NCI-H2029 treated with DMSO at 0.1 percent for 48 hours (cell line): ENCODE results near the gene GRID2.
"Not testable (repeated sequence)": the region's sequence is repeated elsewhere in the genome, so short reads cannot be mapped to it uniquely, and the experiment has no call there.

Experiments
- DNase-seq: peaks from one replicate; lab custom pipeline; 2025; lab: John Stamatoyannopoulos, UW

The GRID2 gene

GRCh38 chr4:93529692-93530372 is 1226.1 kb downstream of the GRID2 start:
- no peak for DNase-seq

- DNase-seq, result no peak
Observed at GRCh38 chr4:93532234-93532633, 1228.5 kb downstream of the GRID2 start.

- no peak for DNase-seq
Observed at GRCh38 chr4:93540562-93540961, 1236.8 kb downstream of the GRID2 start.

- no peak for DNase-seq
Observed at GRCh38 chr4:93561842-93562241, 1258.1 kb downstream of the GRID2 start.

DNA sequence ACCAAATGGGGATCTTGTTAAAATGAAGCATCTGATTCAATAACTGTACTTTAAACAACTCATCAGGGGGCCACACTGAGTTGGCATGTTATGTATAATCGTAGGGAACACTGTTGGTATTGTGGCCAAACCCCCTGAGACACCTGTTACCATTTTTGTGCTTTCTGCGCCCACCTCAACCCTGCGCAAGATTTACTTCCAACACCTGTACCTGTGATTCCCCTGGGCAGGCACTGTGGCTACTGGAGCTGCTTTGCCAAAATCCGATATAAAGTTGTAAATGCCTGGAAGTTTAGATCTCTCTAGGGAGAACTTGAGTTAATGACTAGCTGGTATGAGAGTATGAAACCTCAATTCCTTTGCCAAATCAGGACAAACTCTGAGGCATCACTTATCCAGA is 1265.0 kb downstream of the GRID2 start:
- no peak for DNase-seq

- DNase-seq, result no peak
Observed at GRCh38 chr4:93573285-93573684, 1269.5 kb downstream of the GRID2 start.

DNA sequence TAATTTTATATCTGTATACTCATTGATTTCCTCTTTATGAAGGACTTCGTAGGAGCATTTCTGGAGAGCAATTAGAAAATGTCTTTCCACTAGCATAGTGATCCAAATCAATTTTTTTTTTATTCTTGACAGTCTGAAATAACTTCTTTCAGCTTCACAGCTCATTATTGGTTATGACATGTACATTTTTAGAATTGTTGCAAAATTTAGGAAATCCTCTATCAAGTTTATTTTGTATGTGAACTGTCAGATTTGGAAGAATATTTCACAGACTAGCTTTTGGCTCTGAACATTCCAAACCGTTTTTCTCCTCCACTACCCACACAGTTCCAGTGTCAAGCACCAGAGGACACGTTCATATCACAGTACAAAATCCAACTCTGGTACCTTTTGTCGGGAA is 1275.2 kb downstream of the GRID2 start:
- no peak for DNase-seq

DNA sequence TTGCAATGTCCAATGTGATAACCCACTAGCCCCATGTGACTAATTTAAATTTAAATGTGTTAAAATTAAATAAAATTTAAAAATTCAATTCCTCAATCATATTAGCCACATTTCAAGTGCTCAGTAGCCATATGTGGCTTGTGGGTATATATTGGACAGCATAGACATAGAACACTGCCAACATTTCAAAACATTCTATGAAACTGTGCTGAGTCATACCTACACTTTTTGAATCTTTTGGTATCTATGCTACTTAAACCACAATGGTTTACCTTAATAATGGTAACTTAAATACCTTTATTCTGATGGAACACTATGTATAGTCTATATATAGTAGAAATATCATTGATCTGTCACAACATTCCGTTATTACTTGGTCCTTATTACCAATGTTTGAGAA is 1301.4 kb downstream of the GRID2 start:
- no peak for DNase-seq

- DNase-seq, result no peak
Observed at GRCh38 chr4:93617606-93618005, 1313.8 kb downstream of the GRID2 start.

- DNase-seq, result no peak
Observed at GRCh38 chr4:93633721-93634120, 1330.0 kb downstream of the GRID2 start.

DNA sequence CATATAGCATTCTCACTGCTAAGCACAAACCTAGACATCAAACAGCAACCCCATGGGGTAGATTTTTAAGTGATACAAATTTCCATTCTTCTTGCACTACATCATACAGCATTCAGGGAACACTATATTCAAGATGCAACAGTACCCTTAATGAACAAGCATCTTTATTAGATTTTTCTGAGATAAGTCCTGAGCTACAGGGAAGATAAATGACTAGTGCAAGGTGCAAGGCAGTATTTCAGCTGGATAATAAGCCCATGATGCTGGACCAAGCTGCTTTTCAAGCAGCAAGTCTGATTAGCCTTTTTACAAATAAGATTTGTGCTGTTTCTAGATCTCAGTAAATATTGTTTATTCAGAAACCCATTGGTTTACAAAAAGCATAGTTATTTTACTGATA is 1332.2 kb downstream of the GRID2 start:
- DNase-seq, result no peak

DNA sequence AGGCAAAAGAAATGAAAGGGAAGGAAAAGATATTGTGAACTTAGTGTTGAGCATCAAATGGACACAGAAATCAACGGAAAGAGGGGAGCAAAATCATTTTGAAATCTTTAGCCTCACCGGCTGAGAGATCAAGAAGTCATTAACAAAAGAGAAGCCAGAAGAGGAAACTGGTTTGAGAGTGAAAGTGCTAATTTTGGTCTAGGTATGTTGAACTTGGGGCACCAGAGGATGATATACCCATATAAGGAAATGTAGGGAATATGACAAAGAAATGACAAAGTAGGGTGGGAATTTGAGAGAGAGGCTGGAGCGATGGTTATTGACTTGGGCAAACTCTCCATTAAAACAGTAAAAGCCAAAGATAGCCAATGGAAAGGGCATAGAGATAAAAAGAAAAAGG is 1341.4 kb downstream of the GRID2 start:
- no peak for DNase-seq

GRCh38 chr4:93646233-93646930 is 1342.6 kb downstream of the GRID2 start:
- no peak for DNase-seq

- no peak for DNase-seq
Observed at GRCh38 chr4:93648258-93648657, 1344.5 kb downstream of the GRID2 start.

DNA sequence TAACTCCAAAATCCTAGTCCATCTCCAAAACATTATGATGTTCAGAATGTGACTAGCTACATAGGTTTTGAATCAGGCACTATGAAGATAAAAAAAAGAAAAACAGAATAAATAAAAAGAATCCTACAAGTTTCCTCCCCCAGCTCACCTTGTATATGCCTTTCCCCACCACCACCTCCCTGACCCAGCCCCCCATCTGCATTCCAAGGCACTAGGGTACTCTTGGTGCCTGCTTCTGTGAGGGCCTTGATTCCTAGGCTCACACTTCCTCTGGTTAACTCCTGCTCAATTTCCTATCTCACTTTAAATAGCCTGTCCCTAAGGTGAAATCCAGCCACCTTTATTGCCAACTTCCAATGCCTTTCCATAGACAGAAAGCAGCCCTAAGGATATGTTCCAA is 1346.1 kb downstream of the GRID2 start:
- DNase-seq, result no peak

- no peak for DNase-seq
Observed at GRCh38 chr4:93654211-93654610, 1350.4 kb downstream of the GRID2 start.

GRCh38 chr4:93657527-93657926 is 1353.8 kb downstream of the GRID2 start:
- DNase-seq, result no peak

- DNase-seq, result no peak
Observed at GRCh38 chr4:93658443-93658842, 1354.7 kb downstream of the GRID2 start.

- DNase-seq, result no peak
Observed at GRCh38 chr4:93659629-93660028, 1355.9 kb downstream of the GRID2 start.

- DNase-seq, result no peak
Observed at GRCh38 chr4:93660036-93660435, 1356.3 kb downstream of the GRID2 start.

DNA sequence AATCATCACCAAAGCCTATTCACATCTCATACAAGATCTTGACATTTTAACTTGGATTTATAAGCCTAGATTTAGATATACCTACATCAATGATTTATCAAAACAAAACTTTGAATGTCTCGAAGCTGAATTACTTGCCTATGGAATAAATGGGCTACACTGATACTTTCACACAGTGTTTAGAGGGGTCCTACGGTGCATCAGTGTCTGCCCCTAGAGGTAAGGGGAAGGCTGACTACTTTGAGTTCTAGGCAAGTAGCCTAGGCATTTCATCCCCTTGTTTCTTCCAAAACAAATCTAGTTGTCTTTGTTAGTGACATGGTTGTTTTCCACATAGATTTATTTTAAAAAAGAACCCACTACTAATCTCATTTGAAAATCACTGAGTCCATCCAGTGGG is 1366.7 kb downstream of the GRID2 start:
- DNase-seq, result no peak

DNA sequence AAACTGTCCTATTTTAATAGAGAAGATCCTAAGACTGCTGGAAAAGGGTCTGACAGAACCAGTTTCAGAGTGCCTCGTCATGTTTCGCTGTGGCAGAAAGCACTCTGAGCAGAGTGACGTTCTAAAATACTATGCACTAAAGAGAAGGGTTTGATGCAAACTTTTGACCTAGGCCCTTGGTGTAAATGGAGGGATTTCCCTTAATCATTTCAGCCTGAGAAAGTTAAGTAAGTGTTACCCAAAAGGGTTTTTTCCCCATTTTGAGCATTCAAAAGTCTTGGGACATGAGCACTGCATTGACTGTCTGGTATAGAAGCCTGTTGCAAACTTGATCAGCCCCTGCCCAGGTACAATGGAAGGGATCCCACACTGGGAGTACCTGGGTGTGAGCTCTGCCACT is 1367.3 kb downstream of the GRID2 start:
- DNase-seq, result no peak

- DNase-seq, result not testable (repeated sequence)
Observed at GRCh38 chr4:93676937-93677336, 1373.2 kb downstream of the GRID2 start.

GRCh38 chr4:93684571-93684970 is 1380.8 kb downstream of the GRID2 start:
- no peak for DNase-seq
